SK-N-MC (cell line): ENCODE results near the gene NGLY1.

Experiments
- DNase-seq: peaks from one replicate; pipeline ENCODE4 v3.0.0-alpha.2; 2011; ENCODE audit warnings: low read depth, low spot score
- H3K27ac ChIP-seq: fragments of 200-600 bp; sonication (generic); 2 replicates; pipeline ENCODE4 v1.5.1; 2016; ENCODE audit warnings: mixed run types
- H3K36me3 ChIP-seq: fragments of 200-600 bp; sonication (generic); 2 replicates; pipeline ENCODE4 v1.6.1; 2017; ENCODE audit warnings: antibody characterized with exemption, low read length, mixed read lengths; ENCODE audit not compliant: insufficient read depth
- H3K4me3 ChIP-seq: fragments of 200-600 bp; sonication (generic); 2 replicates; pipeline ENCODE4 v1.5.1; 2016
- H3K9ac ChIP-seq: fragments of 200-600 bp; sonication (generic); 2 replicates; pipeline ENCODE4 v1.8.0; 2017; ENCODE audit warnings: mixed run types, mixed read lengths; ENCODE audit not compliant: insufficient read length
- H3K9me3 ChIP-seq: fragments of 200-600 bp; sonication (generic); 2 replicates; pipeline ENCODE4 v1.6.1; 2017; ENCODE audit warnings: low read depth, mild to moderate bottlenecking, antibody characterized with exemption, low read length, moderate library complexity, mixed read lengths
- EZH2 ChIP-seq: fragments of 200-600 bp; sonication (generic); IDR thresholded peaks from one replicate; pipeline ENCODE4 v1.6.1; 2017; ENCODE audit warnings: antibody characterized with exemption
- FOXP2 ChIP-seq: optimal IDR thresholded peaks from 2 replicates; pipeline ENCODE3; 2011; ENCODE audit warnings: mild to moderate bottlenecking, moderate library complexity; ENCODE audit not compliant: insufficient read depth; ENCODE audit errors: extremely low read length, control extremely low read depth
- POLR2AphosphoS5 ChIP-seq: IDR thresholded peaks from 2 replicates; pipeline ENCODE4 v1.6.1; 2012; ENCODE audit warnings: mild to moderate bottlenecking, low read depth, low read length, borderline replicate concordance

The NGLY1 gene

DNA sequence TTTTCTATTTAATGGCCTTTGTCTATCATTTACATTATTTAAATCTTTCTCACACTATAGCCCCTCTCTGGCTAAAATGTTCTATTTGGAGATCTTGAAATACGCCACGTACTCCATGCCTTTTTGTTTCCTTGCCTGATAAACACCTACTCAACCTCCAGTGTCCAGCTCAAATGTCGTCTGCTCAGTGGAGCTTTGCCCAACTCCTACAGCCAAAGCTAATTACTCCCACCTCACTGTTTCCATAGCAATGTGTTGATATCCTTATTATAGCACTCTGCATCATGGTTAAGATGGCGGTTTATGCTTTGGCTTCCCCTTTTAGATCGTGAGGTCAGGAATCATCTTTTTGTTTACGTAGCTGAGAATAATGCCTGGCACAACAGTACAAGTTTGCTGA is 55.9 kb downstream of the NGLY1 start:
- H3K9ac ChIP-seq = no peak overlapping the region
- no peak for DNase-seq
- no peak overlapping the region for H3K27ac ChIP-seq
- no peak overlapping the region for H3K4me3 ChIP-seq
- TF ChIP-seq EZH2 (no peak), FOXP2 (no peak), POLR2AphosphoS5 (no peak)
- H3K9me3 ChIP-seq = no peaks in the 10 kb centered on the region
- no peaks in the 10 kb centered on the region for H3K36me3 ChIP-seq

- H3K27ac ChIP-seq = no peak overlapping the region
- H3K9me3 ChIP-seq = no peaks in the 10 kb centered on the region
- H3K9ac ChIP-seq = no peak overlapping the region
- TF ChIP-seq EZH2 (no peak), FOXP2 (no peak), POLR2AphosphoS5 (no peak)
- no peaks in the 10 kb centered on the region for H3K36me3 ChIP-seq
- no peak for DNase-seq
- no peak overlapping the region for H3K4me3 ChIP-seq
Observed at GRCh38 chr3:25725810-25726209, 57.4 kb downstream of the NGLY1 start.

DNA sequence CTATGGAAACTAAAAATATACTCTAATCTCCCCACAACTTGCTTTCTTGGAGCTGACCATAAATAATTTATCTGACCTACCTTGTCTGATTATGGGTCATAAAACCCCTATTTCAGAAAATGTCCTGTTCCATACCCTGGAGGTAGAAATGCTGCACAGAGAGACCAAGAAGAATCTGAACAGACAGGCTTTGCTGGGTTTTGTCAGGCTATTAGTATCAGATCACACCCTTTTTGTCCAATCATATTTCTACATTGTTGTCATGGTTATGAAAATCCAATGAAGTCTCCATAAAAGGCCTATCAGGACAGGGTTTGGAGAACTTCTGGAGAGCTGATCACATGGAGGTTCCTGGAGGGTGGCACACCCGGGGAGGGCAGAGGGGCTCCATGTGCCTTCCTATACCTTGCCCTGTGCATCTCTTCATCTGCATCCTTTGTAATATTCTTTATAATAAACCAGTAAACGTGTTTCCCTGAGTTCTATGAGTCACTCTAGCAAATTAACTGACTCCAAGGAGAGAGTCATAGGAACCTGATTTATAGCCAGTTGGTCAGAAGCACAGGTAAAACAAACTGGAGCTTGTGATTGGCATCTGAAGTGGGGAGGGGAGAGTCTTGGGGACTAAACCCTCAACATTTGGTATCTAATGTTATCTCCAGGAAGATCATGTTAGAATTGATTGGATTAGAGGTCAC is 58.1 kb downstream of the NGLY1 start:
- Histone ChIP-seq H3K4me3 (no peak overlapping the region), H3K9ac (no peak overlapping the region), H3K36me3 (no peaks in the 10 kb centered on the region), H3K9me3 (no peaks in the 10 kb centered on the region), H3K27ac (no peak overlapping the region)
- no peak for TF ChIP-seq FOXP2
- DNase-seq = no peak

DNA sequence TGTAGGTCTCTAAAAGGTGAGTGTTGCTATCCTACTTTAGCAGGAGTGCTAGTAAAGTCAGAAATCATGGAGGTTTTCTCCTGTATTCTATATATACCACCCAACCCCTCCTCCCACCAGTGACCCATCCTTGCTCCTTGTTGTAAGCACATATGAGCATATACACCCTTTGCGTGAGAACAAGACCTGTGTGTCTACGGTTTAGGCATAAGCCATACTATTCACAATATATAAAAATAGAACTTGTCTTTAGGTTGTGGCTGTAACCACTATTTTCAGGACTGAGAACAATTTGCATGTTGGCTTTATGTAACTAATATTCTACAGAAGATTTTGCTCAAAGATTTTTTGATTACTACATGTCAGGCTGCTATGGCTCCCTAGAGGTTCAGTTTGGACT is 59.4 kb downstream of the NGLY1 start:
- Histone ChIP-seq H3K4me3 (no peak overlapping the region), H3K9ac (no peak overlapping the region), H3K9me3 (no peaks in the 10 kb centered on the region), H3K27ac (no peak overlapping the region), H3K36me3 (no peaks in the 10 kb centered on the region)
- TF ChIP-seq EZH2 (no peak), FOXP2 (no peak), POLR2AphosphoS5 (no peak)
- no peak for DNase-seq

DNA sequence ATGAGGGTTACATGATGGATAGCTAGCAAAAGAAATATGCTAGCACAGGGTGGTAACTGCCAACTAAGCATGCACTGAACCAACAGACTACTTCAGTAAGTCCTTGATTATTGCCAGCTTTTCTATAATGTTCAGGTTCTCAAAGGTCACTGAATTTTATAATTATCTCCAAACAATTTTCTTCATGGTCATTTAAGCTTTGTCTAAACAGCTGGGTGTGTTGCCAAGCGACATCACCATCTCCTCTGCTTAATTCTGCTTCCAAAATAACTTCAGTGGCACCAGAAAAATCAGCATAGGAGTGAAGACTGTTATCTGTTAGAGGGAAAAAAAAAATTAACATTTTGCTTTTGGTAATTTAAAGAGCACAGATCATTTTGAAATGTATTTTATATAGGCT is 63.9 kb downstream of the NGLY1 start:
- no peak for DNase-seq
- H3K9me3 ChIP-seq = no peaks in the 10 kb centered on the region
- no peak overlapping the region for H3K9ac ChIP-seq
- H3K27ac ChIP-seq = no peak overlapping the region
- no peaks in the 10 kb centered on the region for H3K36me3 ChIP-seq
- TF ChIP-seq FOXP2 = no peak
- no peak for TF ChIP-seq EZH2
- no peak for TF ChIP-seq POLR2AphosphoS5
- H3K4me3 ChIP-seq = no peak overlapping the region

DNA sequence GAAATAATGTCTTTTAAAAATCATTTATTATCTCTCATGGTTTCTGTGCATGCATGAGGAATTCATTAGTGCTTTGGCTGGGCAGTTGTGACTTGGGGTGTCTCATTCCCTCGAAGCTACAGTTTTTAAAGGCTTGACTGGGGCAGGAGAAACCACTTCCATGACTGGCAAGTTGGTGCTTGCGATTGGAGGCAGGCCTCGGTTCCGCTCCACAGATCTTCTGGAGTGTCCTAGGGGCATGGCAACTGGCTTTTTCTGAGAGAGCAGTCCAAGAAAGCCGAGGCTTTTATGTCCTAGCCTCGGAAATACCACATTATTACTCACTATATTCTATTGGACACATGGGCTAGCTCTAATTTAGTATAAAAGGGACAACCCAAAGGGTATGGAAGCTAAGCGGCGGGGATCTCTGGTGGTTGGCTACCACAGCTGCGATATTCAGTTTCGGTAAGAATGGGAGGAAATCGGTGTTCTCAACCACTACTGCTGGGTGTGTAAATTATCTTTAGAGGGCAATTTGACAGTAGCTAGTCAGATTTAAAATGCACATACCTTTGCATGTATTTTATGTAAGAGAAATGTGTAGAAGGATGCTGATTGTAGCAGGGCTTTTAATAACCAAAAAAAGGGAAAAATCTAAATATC is 69.8 kb downstream of the NGLY1 start:
- Histone ChIP-seq H3K9me3 (no peaks in the 10 kb centered on the region), H3K9ac (no peak overlapping the region), H3K4me3 (no peak overlapping the region), H3K36me3 (no peaks in the 10 kb centered on the region), H3K27ac (no peak overlapping the region)
- no peak for TF ChIP-seq FOXP2
- no peak for TF ChIP-seq EZH2
- no peak for TF ChIP-seq POLR2AphosphoS5
- DNase-seq = no peak

DNA sequence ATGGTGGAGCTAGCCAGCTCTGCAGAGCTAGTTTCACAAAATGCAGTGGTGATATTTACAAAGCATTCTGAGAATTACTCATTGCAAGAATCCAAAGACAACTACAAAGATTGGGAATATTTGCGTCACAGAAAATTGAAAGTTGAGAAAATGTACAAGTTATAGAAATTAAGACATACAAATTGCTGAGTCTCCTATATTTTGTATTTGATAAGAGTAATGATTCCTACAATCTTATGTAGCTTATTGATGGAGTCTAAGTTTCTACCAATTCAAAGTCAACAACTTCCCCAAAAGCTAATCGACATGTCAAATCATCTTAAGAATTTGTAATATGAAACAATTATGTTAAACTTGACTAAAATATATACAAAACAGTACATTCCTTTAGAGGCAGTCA is 72.2 kb downstream of the NGLY1 start:
- Histone ChIP-seq H3K9me3 (no peaks in the 10 kb centered on the region), H3K36me3 (no peaks in the 10 kb centered on the region), H3K9ac (no peak overlapping the region), H3K4me3 (no peak overlapping the region), H3K27ac (no peak overlapping the region)
- no peak for TF ChIP-seq POLR2AphosphoS5
- TF ChIP-seq FOXP2 = no peak
- no peak for TF ChIP-seq EZH2
- DNase-seq = no peak

DNA sequence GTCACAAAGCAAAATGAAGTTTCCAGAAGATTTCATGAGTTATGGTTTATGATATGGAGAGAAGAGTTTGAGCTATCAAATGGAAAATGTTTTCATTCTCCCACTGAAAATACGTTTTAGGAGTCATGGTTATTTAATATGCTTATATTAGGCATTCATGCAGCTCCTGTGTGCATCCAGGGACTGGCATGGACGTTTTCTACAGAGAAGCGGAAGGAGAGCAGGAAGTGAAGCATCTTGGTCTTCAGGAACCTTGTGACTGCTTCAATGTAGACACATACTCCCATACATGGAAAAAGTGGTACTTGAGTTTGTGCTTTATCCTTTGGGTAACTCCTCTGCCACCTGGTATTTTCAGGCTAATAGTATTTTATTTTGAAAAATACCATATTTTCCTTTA is 75.2 kb downstream of the NGLY1 start:
- DNase-seq = no peak
- Histone ChIP-seq H3K9me3 (no peaks in the 10 kb centered on the region), H3K4me3 (no peak overlapping the region), H3K9ac (no peak overlapping the region), H3K36me3 (no peaks in the 10 kb centered on the region), H3K27ac (no peak overlapping the region)
- TF ChIP-seq EZH2 = no peak
- no peak for TF ChIP-seq FOXP2
- TF ChIP-seq POLR2AphosphoS5 = no peak

DNA sequence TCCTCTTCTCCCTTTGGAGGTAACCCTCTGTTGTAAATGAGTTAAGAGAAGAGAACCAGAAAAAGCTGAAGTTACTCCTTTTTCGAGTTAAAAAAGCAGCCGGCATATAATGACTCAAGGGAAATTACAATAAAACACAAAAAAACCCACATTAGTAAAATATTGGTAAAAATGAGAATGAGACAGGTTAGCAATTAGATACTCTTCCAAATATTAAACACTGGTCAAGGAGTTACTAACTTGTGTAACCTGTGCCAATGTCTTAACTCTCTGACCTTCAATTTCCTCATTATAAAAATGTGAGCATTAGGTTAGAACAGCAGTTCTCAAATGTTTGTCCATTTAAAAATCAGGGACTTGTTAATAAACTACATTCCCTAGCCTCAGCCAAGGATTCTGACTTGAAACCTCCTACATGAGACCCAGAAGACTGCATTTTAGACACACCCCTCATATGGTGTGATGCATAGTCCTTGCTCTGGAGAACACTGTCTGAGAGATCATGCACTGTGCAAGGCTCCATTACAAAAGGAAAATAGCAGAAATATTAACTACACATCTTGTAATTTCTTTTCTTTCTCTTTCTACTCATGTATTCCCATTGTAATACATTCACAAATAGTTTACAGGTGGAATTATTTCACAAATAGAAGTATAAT is 75.8 kb downstream of the NGLY1 start:
- Histone ChIP-seq H3K9ac (no peak overlapping the region), H3K27ac (no peak overlapping the region), H3K4me3 (no peak overlapping the region), H3K36me3 (no peaks in the 10 kb centered on the region), H3K9me3 (no peaks in the 10 kb centered on the region)
- no peak for DNase-seq
- TF ChIP-seq POLR2AphosphoS5 (no peak), EZH2 (no peak), FOXP2 (no peak)
